ENCODE results near the gene LRRN2.

DNA sequence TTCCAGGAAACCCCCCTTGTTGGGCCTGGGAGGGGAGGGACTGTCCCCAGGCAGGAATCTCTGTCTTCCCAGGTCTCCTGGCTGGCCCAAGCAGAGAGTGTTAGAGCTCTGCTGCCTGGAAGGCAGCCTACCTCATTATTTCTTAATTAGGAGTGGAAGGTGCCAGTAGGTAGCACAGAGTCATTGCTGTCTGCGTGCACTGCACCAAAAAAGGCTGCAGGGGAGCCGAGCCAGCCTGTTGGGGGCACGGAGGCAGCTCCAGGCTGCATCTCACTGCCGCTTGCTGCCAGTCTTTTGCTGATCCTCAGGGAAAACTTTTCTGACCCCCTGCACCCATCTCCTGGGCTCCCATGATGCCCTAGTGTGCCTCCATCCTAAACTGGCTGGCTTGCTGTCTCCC lies 58.1 kb downstream of the LRRN2 start:
- TF ChIP-seq TAF1 (IDR thresholded peaks at IDR 0.05; ENCODE audit: low read depth) (no peak), EP300 (IDR thresholded peaks at IDR 0.05; ENCODE audit: borderline replicate concordance) (no peak), TCF12 (IDR thresholded peaks at IDR 0.05; ENCODE audit: low read depth) (no peak)
- TF ChIP-seq, protein P1, sequence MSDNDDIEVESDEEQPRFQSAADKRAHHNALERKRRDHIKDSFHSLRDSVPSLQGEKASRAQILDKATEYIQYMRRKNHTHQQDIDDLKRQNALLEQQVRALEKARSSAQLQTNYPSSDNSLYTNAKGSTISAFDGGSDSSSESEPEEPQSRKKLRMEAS (IDR thresholded peaks at IDR 0.05) = no peak
- TF ChIP-seq, protein P2, sequence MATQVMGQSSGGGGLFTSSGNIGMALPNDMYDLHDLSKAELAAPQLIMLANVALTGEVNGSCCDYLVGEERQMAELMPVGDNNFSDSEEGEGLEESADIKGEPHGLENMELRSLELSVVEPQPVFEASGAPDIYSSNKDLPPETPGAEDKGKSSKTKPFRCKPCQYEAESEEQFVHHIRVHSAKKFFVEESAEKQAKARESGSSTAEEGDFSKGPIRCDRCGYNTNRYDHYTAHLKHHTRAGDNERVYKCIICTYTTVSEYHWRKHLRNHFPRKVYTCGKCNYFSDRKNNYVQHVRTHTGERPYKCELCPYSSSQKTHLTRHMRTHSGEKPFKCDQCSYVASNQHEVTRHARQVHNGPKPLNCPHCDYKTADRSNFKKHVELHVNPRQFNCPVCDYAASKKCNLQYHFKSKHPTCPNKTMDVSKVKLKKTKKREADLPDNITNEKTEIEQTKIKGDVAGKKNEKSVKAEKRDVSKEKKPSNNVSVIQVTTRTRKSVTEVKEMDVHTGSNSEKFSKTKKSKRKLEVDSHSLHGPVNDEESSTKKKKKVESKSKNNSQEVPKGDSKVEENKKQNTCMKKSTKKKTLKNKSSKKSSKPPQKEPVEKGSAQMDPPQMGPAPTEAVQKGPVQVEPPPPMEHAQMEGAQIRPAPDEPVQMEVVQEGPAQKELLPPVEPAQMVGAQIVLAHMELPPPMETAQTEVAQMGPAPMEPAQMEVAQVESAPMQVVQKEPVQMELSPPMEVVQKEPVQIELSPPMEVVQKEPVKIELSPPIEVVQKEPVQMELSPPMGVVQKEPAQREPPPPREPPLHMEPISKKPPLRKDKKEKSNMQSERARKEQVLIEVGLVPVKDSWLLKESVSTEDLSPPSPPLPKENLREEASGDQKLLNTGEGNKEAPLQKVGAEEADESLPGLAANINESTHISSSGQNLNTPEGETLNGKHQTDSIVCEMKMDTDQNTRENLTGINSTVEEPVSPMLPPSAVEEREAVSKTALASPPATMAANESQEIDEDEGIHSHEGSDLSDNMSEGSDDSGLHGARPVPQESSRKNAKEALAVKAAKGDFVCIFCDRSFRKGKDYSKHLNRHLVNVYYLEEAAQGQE (IDR thresholded peaks at IDR 0.05; ENCODE audit: low read depth) = no peak

All from Ishikawa (cell line).